SK-N-SH (cell line): Measurements from ENCODE around the gene DTNBP1. TPM values are rescaled to one million over a fixed set of nuclear protein-coding genes. Genes with fewer than 3 reads are reported as not detected.

ENCODE experiments used
- CTCF ChIA-PET: fragments of 300-600, 350-600 bp; formaldehyde crosslinking; extraction: SDS; loops from one replicate; lab custom pipeline; 2021; lab: Yijun Ruan, JAX
- POLR2A ChIA-PET: fragments of 350-600 bp; sonication (Branson Sonifier 250); formaldehyde crosslinking; extraction: SDS; loops from one replicate; lab custom pipeline; 2020; ENCODE audit warnings: antibody characterized with exemption, inconsistent platforms; lab: Yijun Ruan, JAX
- DNase-seq: peaks from one replicate; pipeline ENCODE4 v3.0.0; 2012
- H2AFZ ChIP-seq: fragments of 200-600 bp; sonication (generic); 2 replicates; pipeline ENCODE4 v1.8.1; 2016; ENCODE audit warnings: antibody characterized with exemption, mild to moderate bottlenecking, low read depth
- H3F3A ChIP-seq: fragments of 200-600 bp; sonication (generic); replicated peaks from 2 replicates; pipeline ENCODE3; 2016; ENCODE audit warnings: antibody characterized with exemption, mild to moderate bottlenecking; ENCODE audit not compliant: insufficient read depth
- H3K27ac ChIP-seq, 2 experiments: fragments of 200-500 bp in 1 of 2; fragments of 200-600 bp in 1 of 2; sonication (Bioruptor generic) in 1 of 2; sonication (generic), shearing (Covaris generic) in 1 of 2; 2 replicates each; pipeline versions ENCODE4 v1.5.1 to v1.6.1; 2014 to 2016; ENCODE audit warnings: low read depth in 2 of 2, inconsistent platforms in 1 of 2, low read length in 1 of 2, mild to moderate bottlenecking in 1 of 2, mixed read lengths in 1 of 2
- H3K27me3 ChIP-seq: fragments of 200-600 bp; sonication (generic), shearing (Covaris generic); 2 replicates; pipeline ENCODE4 v1.6.1; 2016; ENCODE audit warnings: mixed run types; ENCODE audit not compliant: insufficient read depth
- H3K36me3 ChIP-seq, 2 experiments: fragments of 200-500 bp in 1 of 2; fragments of 200-600 bp in 1 of 2; sonication (Bioruptor generic) in 1 of 2; sonication (generic) in 1 of 2; replicated peaks in 1 of 2; 2 replicates each; pipeline versions ENCODE3 to v1.5.1; 2014 to 2016; ENCODE audit warnings: low read length in 1 of 2, mild to moderate bottlenecking in 1 of 2; ENCODE audit not compliant: insufficient read depth in 2 of 2, control insufficient read depth in 1 of 2
- H3K4me1 ChIP-seq, 2 experiments: fragments of 200-500 bp in 1 of 2; fragments of 200-600 bp in 1 of 2; sonication (Bioruptor generic) in 1 of 2; sonication (generic), shearing (Covaris generic) in 1 of 2; 2 replicates each; pipeline versions ENCODE4 v1.5.1 to v1.6.1; 2014 to 2016; ENCODE audit warnings: low read depth in 1 of 2, low read length in 1 of 2, mixed run types in 1 of 2; ENCODE audit not compliant: insufficient read depth in 2 of 2, control insufficient read depth in 1 of 2
- H3K4me2 ChIP-seq: fragments of 200-600 bp; sonication (generic), shearing (Covaris generic); 2 replicates; pipeline ENCODE4 v1.6.1; 2017; ENCODE audit warnings: mixed run types
- H3K4me3 ChIP-seq, 2 experiments: fragments of 200-500 bp in 1 of 2; fragments of 200-600 bp in 1 of 2; sonication (Bioruptor generic) in 1 of 2; sonication (generic), shearing (Covaris generic) in 1 of 2; 2 replicates each; pipeline versions ENCODE4 v1.5.1 to v1.8.1; 2014 to 2016; ENCODE audit warnings: low read depth in 2 of 2, inconsistent platforms in 1 of 2, low read length in 1 of 2, mild to moderate bottlenecking in 1 of 2, mixed read lengths in 1 of 2, moderate library complexity in 1 of 2
- H3K79me2 ChIP-seq: fragments of 200-600 bp; sonication (generic); 2 replicates; pipeline ENCODE4 v1.8.1; 2017; ENCODE audit warnings: mild to moderate bottlenecking; ENCODE audit not compliant: insufficient read depth
- H3K9ac ChIP-seq: fragments of 200-600 bp; sonication (generic); 2 replicates; pipeline ENCODE4 v1.6.1; 2017; ENCODE audit warnings: mixed run types
- H3K9me2 ChIP-seq: fragments of 200-600 bp; sonication (generic); 2 replicates; pipeline ENCODE4 v1.6.1; 2017; ENCODE audit warnings: mixed run types
- H3K9me3 ChIP-seq: fragments of 200-600 bp; sonication (generic); 2 replicates; pipeline ENCODE4 v1.6.1; 2017; ENCODE audit warnings: mixed run types, mild to moderate bottlenecking, moderate library complexity
- H4K20me1 ChIP-seq: fragments of 200-600 bp; sonication (generic); 2 replicates; pipeline ENCODE4 v1.6.1; 2017; ENCODE audit warnings: mild to moderate bottlenecking, mixed run types; ENCODE audit not compliant: insufficient read depth
- CTCF ChIP-seq: fragments of 200-600 bp; sonication (generic); IDR thresholded peaks from 2 replicates; pipeline ENCODE4 v1.6.1; 2017; ENCODE audit warnings: antibody characterized with exemption, mild to moderate bottlenecking, moderate library complexity
- FOSL2 ChIP-seq: IDR thresholded peaks from 2 replicates; pipeline ENCODE4 v1.4.0; 2012; ENCODE audit warnings: low read depth, mild to moderate bottlenecking, moderate library complexity, borderline replicate concordance
- IRF3 ChIP-seq: fragments of 150-350 bp; IDR thresholded peaks from 2 replicates; pipeline ENCODE4 v1.6.1; 2016; ENCODE audit warnings: mild to moderate bottlenecking, low read depth, low read length
- JUND ChIP-seq: IDR thresholded peaks from 2 replicates; pipeline ENCODE4 v1.4.0; 2012
- MAX ChIP-seq: IDR thresholded peaks from 2 replicates; pipeline ENCODE4 v1.4.0; 2012; ENCODE audit warnings: low read depth
- NFIC ChIP-seq: IDR thresholded peaks from 2 replicates; pipeline ENCODE4 v1.4.0; 2012; ENCODE audit warnings: borderline replicate concordance
- PBX3 ChIP-seq: IDR thresholded peaks from 2 replicates; pipeline ENCODE4; 2012
- REST ChIP-seq: IDR thresholded peaks from 2 replicates; pipeline ENCODE4 v1.6.1; 2012; ENCODE audit warnings: mild to moderate bottlenecking, low read depth, low read length, moderate library complexity
- SMC3 ChIP-seq: IDR thresholded peaks from 2 replicates; pipeline ENCODE4 v1.6.1; 2012; ENCODE audit warnings: low read depth, low read length, improper control_type of control experiment
- TCF12 ChIP-seq: IDR thresholded peaks from 2 replicates; pipeline ENCODE4 v1.4.0; 2012
- USF2 ChIP-seq: fragments of 150-350 bp; IDR thresholded peaks from 2 replicates; pipeline ENCODE4 v1.6.1; 2017; ENCODE audit warnings: antibody characterized with exemption, low read length, low read depth, borderline replicate concordance
- ZBTB33 ChIP-seq: IDR thresholded peaks from 2 replicates; pipeline ENCODE4 v1.4.0; 2012; ENCODE audit warnings: low read depth, borderline replicate concordance
- WGBS: methylation state at CpG from one replicate; pipeline ENCODE4 v1.1.6; 2017; ENCODE audit warnings: low lambda C conversion rate; 5-methylcytosine and 5-hydroxymethylcytosine counted together
- polyA plus RNA-seq, 3 experiments: library from polyadenylated mRNA; depleted of rRNA; stranded (reverse); fragments of >200 nt; gene quantifications; 2 replicates each; pipeline ENCODE4 v1.2.3, GENCODE V29; 2012

The DTNBP1 gene
- polyA plus RNA-seq, 1 of the 3 experiments (the other 2 are of a cell fraction): 19.7 TPM

- Histone ChIP-seq H3K4me1 (peaks cover 0 to 3% of the 10 kb centered on the region in 2 experiments; a peak in 1 of 4 replicates), H3K79me2 (no peaks in the 10 kb centered on the region), H3K9ac (no peak overlapping the region), H3K9me3 (no peaks in the 10 kb centered on the region), H3F3A (peaks cover 6% of the 10 kb centered on the region), H4K20me1 (no peaks in the 10 kb centered on the region), H3K27me3 (no peaks in the 10 kb centered on the region), H3K4me2 (no peak overlapping the region), H2AFZ (no peak overlapping the region), H3K9me2 (no peaks in the 10 kb centered on the region), H3K36me3 (peaks cover 0 to 3% of the 10 kb centered on the region in 2 experiments), H3K4me3 (no peak overlapping the region), H3K27ac (no peak overlapping the region)
- no peak for DNase-seq
- no peak for TF ChIP-seq FOSL2
- no peak for TF ChIP-seq REST
- TF ChIP-seq PBX3: no peak
- no peak for TF ChIP-seq ZBTB33
- no peak for TF ChIP-seq USF2
- no peak for TF ChIP-seq TCF12
- no peak for TF ChIP-seq CTCF
- no peak for TF ChIP-seq MAX
- no peak for TF ChIP-seq IRF3
- no peak for TF ChIP-seq SMC3
- no peak for TF ChIP-seq JUND
- TF ChIP-seq NFIC: no peak
- CTCF ChIA-PET: no interaction called here
- POLR2A ChIA-PET: no interaction called here
- WGBS: 91% methylated on average over 7 of the region's 7 CpGs
Measured at GRCh38 chr6:15577550-15578171, 85.2 kb downstream of the DTNBP1 start.
